Epithelial cell of proximal tubule (primary cell): ENCODE data around the gene VPS26A. TPM values are rescaled to one million over a fixed set of nuclear protein-coding genes. Genes with fewer than 3 reads are reported as not detected.
A peak's percentile ranks its signal among the peaks of the same experiment; 100 is the strongest.

ENCODE experiments used
- DNase-seq: peaks from one replicate; pipeline ENCODE4 v3.0.0-alpha.2; 2011; ENCODE audit warnings: low read depth
- H3K4me3 ChIP-seq: 2 replicates; pipeline ENCODE4 v1.5.1; 2011; ENCODE audit warnings: low read depth, mild to moderate bottlenecking, low read length
- CTCF ChIP-seq: conservative IDR thresholded peaks from 2 replicates; pipeline ENCODE4 v1.5.1; 2012; ENCODE audit warnings: low read depth, mild to moderate bottlenecking, low read length
- total RNA-seq: library from RNA; depleted of rRNA; stranded (reverse); fragments of >200 nt; gene quantifications from 2 replicates; pipeline ENCODE4 v1.2.3, GENCODE V29; 2015

The VPS26A gene
- total RNA-seq, 1 donor from 2014 or later: 23.6 TPM

GRCh38 chr10:69176823-69177222 lies 52.8 kb downstream of the VPS26A start:
- no peak overlapping the region for H3K4me3 ChIP-seq
- no peak for TF ChIP-seq CTCF
- DNase-seq: no peak

- TF ChIP-seq CTCF: no peak
- no peak for DNase-seq
- H3K4me3 ChIP-seq: peak overlapping the region; percentile 87
Observed at GRCh38 chr10:69179089-69179742, 55.2 kb downstream of the VPS26A start.

DNA sequence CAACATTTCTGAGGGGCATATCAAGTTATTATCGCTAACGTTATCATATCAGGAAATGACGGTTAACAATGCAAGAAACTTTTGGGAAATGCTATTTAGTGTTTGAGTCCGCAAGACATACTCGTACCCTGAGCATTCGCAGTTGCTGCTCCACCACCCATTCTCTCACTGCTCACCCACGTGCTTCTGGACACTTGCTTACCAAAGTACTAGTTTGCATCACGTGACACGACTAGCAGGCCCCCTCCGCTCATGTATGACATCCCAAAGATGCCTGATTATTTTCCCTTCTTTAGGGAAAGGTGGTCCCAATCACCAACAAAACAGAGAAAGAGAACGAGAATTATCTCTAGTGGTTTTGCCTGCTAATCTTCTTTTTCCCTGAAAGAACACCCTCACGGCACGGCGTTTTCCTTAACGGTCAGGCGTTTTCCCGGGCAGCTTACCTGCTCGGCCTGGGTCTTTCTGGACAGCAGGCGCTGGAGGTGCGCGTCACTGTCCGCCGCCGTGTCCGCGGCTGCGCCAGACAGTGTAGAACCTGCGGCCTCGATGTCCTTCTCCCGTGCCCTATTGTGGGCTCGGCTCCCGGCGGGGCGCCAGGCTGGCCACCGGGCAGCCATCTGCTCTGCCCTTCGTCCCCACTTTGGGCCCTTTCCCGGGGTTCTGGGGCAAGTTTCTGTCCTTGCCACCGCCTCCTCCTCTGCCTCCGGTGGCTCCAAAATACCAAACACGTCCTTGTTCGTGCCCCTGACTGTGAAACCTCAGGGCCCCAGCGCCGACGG lies 56.0 kb downstream of the VPS26A start, which contains the start of gene SUPV3L1:
TSS of gene SUPV3L1 (plus strand) at position 492 of the 782 bp plus-strand sequence. CDS start at position 550, 58 bp downstream.
- peak; percentile 96 for DNase-seq
- H3K4me3 ChIP-seq: peak within 1 kb of the TSS; percentile 87
- TF ChIP-seq CTCF: no peak

- no peak for TF ChIP-seq CTCF
- no peak for DNase-seq
- H3K4me3 ChIP-seq: peak overlapping the region; percentile 87
Observed at GRCh38 chr10:69180525-69181204, 56.7 kb downstream of the VPS26A start.

GRCh38 chr10:69181433-69181832 lies 57.5 kb downstream of the VPS26A start:
- peak overlapping the region; percentile 87 for H3K4me3 ChIP-seq

GRCh38 chr10:69182005-69182404 lies 58.0 kb downstream of the VPS26A start:
- no peak for DNase-seq
- TF ChIP-seq CTCF: no peak
- no peak overlapping the region for H3K4me3 ChIP-seq

More at GRCh38 chr10:69181433-69181832, 57.5 kb downstream of the VPS26A start:
- no peak for DNase-seq
- no peak for TF ChIP-seq CTCF
